ENCODE data around the gene SACS.

GRCh38 chr13:23443110-23443509 is 9.6 kb upstream of the SACS start:
- TF ChIP-seq CTCF (IDR thresholded peaks at IDR 0.05) (no peak), POLR2A (IDR thresholded peaks at IDR 0.05) (no peak)
